ENCODE measurements around the gene MLLT10.

DNA sequence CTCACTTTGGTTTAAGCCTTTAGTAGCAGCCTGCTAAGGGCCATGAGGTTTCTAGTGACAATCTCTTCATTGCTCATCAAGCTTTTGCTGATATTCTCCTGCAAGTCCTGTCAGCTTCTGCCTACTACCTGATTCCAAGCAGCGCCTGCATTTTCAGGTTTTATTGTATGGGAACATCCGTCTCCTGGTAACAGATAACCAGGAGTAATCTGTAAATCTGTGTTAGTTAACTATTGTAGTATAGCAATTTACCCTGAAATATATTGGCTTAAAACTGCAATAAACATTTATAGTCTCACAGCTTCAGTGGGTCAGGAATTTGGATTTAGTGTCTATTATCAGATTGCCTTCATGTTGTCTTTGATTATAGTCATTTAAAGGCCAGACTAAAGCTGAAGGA, 94.0 kb downstream of the MLLT10 start:
- TF ChIP-seq POLR2AphosphoS5 (IDR thresholded peaks at IDR 0.05; ENCODE audit: insufficient read depth, low read depth, low read length), result no peak
- TF ChIP-seq, protein P1, sequence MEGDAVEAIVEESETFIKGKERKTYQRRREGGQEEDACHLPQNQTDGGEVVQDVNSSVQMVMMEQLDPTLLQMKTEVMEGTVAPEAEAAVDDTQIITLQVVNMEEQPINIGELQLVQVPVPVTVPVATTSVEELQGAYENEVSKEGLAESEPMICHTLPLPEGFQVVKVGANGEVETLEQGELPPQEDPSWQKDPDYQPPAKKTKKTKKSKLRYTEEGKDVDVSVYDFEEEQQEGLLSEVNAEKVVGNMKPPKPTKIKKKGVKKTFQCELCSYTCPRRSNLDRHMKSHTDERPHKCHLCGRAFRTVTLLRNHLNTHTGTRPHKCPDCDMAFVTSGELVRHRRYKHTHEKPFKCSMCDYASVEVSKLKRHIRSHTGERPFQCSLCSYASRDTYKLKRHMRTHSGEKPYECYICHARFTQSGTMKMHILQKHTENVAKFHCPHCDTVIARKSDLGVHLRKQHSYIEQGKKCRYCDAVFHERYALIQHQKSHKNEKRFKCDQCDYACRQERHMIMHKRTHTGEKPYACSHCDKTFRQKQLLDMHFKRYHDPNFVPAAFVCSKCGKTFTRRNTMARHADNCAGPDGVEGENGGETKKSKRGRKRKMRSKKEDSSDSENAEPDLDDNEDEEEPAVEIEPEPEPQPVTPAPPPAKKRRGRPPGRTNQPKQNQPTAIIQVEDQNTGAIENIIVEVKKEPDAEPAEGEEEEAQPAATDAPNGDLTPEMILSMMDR (IDR thresholded peaks at IDR 0.05; ENCODE audit: extremely low read depth in 1 of 2, insufficient read depth in 1 of 2, low read depth in 1 of 2, low read length in 2 of 2), result no peak
- no peak for TF ChIP-seq MAX (IDR thresholded peaks at IDR 0.05; ENCODE audit: insufficient read depth, insufficient read length)
- TF ChIP-seq POLR2A (IDR thresholded peaks at IDR 0.05; ENCODE audit: low read depth, low read length), result no peak
- no peak for TF ChIP-seq EZH2 (IDR thresholded peaks at IDR 0.05; ENCODE audit: borderline replicate concordance, low read depth, low read length, severe bottlenecking)
- TF ChIP-seq GATA2 (IDR thresholded peaks at IDR 0.05; ENCODE audit: insufficient read depth, insufficient read length, low read depth, low read length), result no peak

Measured in endothelial cell of umbilical vein (primary cell).